K562 (cell line): ENCODE data around the gene PTH2. TPM values are rescaled to one million over a fixed set of nuclear protein-coding genes. Genes with fewer than 3 reads are reported as not detected.

Experiments
- CREB3L1 ChIP-seq: fragments of 450-650 bp; IDR thresholded peaks from 2 replicates; pipeline ENCODE4 v1.6.1; 2014; ENCODE audit warnings: low read depth, mild to moderate bottlenecking, moderate library complexity, borderline replicate concordance
- HNRNPH1 ChIP-seq: fragments of 200-400 bp; formaldehyde crosslinking; optimal IDR thresholded peaks from 2 replicates; pipeline ENCODE3; 2017; ENCODE audit warnings: low read depth, mild to moderate bottlenecking, low read length, moderate library complexity
- ILF3 ChIP-seq: fragments of 450-650 bp; IDR thresholded peaks from 2 replicates; pipeline ENCODE4 v1.6.1; 2018; ENCODE audit warnings: antibody characterized with exemption, mild to moderate bottlenecking, moderate library complexity, borderline replicate concordance
- PKNOX1 ChIP-seq: fragments of 450-650 bp; IDR thresholded peaks from 2 replicates; pipeline ENCODE4 v1.6.1; 2016
- RERE ChIP-seq: sonication (generic); formaldehyde crosslinking; IDR thresholded peaks from 2 replicates; pipeline ENCODE4 v1.8.0; 2023; ENCODE audit warnings: missing genetic modification reagents, mild to moderate bottlenecking, borderline replicate concordance
- SIN3A ChIP-seq, 2 experiments: fragments of 150-350 bp in 1 of 2; IDR thresholded peaks; 2 replicates each; pipeline ENCODE4 v1.6.1; 2011 to 2016; ENCODE audit warnings: borderline replicate concordance in 2 of 2, low read depth in 2 of 2, low read length in 2 of 2, mild to moderate bottlenecking in 2 of 2, moderate library complexity in 2 of 2; ENCODE audit not compliant: control insufficient read depth in 1 of 2
- SNRNP70 ChIP-seq: fragments of 200-400 bp; formaldehyde crosslinking; optimal IDR thresholded peaks from 2 replicates; pipeline ENCODE3; 2017; ENCODE audit warnings: low read depth, low read length
- ZFPM2 ChIP-seq: fragments of 250-450 bp; sonication (Bioruptor Pico); IDR thresholded peaks from 2 replicates; pipeline ENCODE4 v1.5.1; 2022; ENCODE audit warnings: mild to moderate bottlenecking
- ZNF174 ChIP-seq: fragments of 250-450 bp; sonication (Bioruptor Pico); IDR thresholded peaks from 2 replicates; pipeline ENCODE4 v1.4.0; 2020; ENCODE audit warnings: mild to moderate bottlenecking
- polyA plus RNA-seq, 8 experiments: library from polyadenylated mRNA; depleted of rRNA in 4 of 8; stranded (reverse) in 5 of 8; unstranded in 3 of 8; fragments of >200 nt; fragmentation: Nextera tagmentation in 2 of 8; fragmentation: Illumina TruSeq in 1 of 8; extraction: Ambion mirVana in 2 of 8; extraction: Trizol in 1 of 8; gene quantifications; 2 replicates each; pipeline versions ENCODE4 v1.2.1 to v1.2.3, GENCODE V29; 2011 to 2014; ENCODE audit warnings: inconsistent platforms in 1 of 8, missing spikeins in 1 of 8
- total RNA-seq, 7 experiments: library from RNA; depleted of rRNA in 6 of 7; stranded (reverse); fragments of >200 nt in 6 of 7; fragmentation: Illumina TruSeq in 2 of 7; extraction: Trizol in 2 of 7; gene quantifications; 2 replicates each; pipeline versions ENCODE4 v1.2.1 to v1.2.3, GENCODE V29; 2011 to 2021; ENCODE audit warnings: low replicate concordance in 1 of 7

The PTH2 gene
- total and polyA plus RNA-seq, 9 of the 15 experiments (the other 6 are each of a cell fraction or from before 2014, with no cell fraction given): 1.3 TPM; not detected in 8

GRCh38 chr19:49453013-49453756 is 29.9 kb upstream of the PTH2 start, which contains the start of gene ALDH16A1 (continued):
- no peak for TF ChIP-seq RERE (CRISPR knock-in tag)
- peak in 1 of 2 experiments; percentile 45; a peak in 1 of 4 replicates for TF ChIP-seq SIN3A (IDR thresholded peaks at IDR 0.05; ENCODE audit: borderline replicate concordance in 2 of 2, control insufficient read depth in 1 of 2, low read depth in 2 of 2, low read length in 2 of 2)
- no peak for TF ChIP-seq ZNF174 (CRISPR knock-in tag)
- peak; percentile 44; the same call in 1 of the 2 replicates for TF ChIP-seq CREB3L1
- TF ChIP-seq SNRNP70: no peak
- 0 out of 2 replicates have a peak, but pooled peaks have one; percentile 21 for TF ChIP-seq ZFPM2 (CRISPR knock-in tag)
- no peak for TF ChIP-seq ILF3
- TF ChIP-seq HNRNPH1: no peak
- TF ChIP-seq PKNOX1: peak; percentile 50
